Naive thymus-derived CD8-positive, alpha-beta T cell (primary cell): ENCODE data around the gene SBK3. TPM values are rescaled to one million over a fixed set of nuclear protein-coding genes. Genes with fewer than 3 reads are reported as not detected.
"Not testable (repeated sequence)": the region's sequence is repeated elsewhere in the genome, so short reads cannot be mapped to it uniquely, and the experiment has no call there.

Source experiments
- ATAC-seq, 2 donors: fragments of 150-1000 bp; cut with Tn5 transposase in 1 of 2; sonication (Bioruptor Pico), chemical (Tn5 transposase) in 1 of 2; 1 replicate in 1 of 2; 2 replicates in 1 of 2; pipeline ENCODE4 v1.10.0; 2021; ENCODE audit warnings: mild to moderate bottlenecking in 2 of 2, moderate library complexity in 2 of 2
- POLR2A ChIA-PET: fragments of 350-600 bp; sonication (Branson Sonifier 250); formaldehyde crosslinking; loops from one replicate; lab custom pipeline; 2021; ENCODE audit warnings: antibody characterized with exemption; lab: Charles Lee
- DNase-seq, 10 donors: peaks; one replicate each; pipeline versions ENCODE4 v3.0.0 to v3.0.0-alpha.2; 2020 to 2022
- H3K27ac Mint-ChIP-seq, 10 donors: one replicate each; pipeline ENCODE4 v1.8.0; 2020 to 2022; ENCODE audit warnings: mild to moderate bottlenecking in 10 of 10, mixed read lengths in 10 of 10, moderate library complexity in 4 of 10, inconsistent platforms in 1 of 10
- H3K27me3 Mint-ChIP-seq, 5 donors: one replicate each; pipeline ENCODE4 v1.8.0; 2021 to 2022; ENCODE audit warnings: mixed read lengths in 5 of 5
- H3K36me3 Mint-ChIP-seq, 3 donors: one replicate each; pipeline ENCODE4 v1.8.0; 2020 to 2022; ENCODE audit warnings: mixed read lengths in 3 of 3, mild to moderate bottlenecking in 2 of 3, inconsistent platforms in 1 of 3
- H3K4me1 Mint-ChIP-seq, 4 donors: one replicate each; pipeline ENCODE4 v1.8.0; 2021 to 2022; ENCODE audit warnings: mixed read lengths in 4 of 4
- H3K4me3 Mint-ChIP-seq, 10 donors: one replicate each; pipeline ENCODE4 v1.8.0; 2020 to 2022; ENCODE audit warnings: mild to moderate bottlenecking in 10 of 10, mixed read lengths in 10 of 10, moderate library complexity in 6 of 10, inconsistent platforms in 1 of 10
- H3K9me3 Mint-ChIP-seq, 9 donors: one replicate each; pipeline ENCODE4 v1.8.0; 2020 to 2022; ENCODE audit warnings: mixed read lengths in 9 of 9, mild to moderate bottlenecking in 3 of 9, inconsistent platforms in 1 of 9, moderate library complexity in 1 of 9
- polyA plus RNA-seq, 3 donors: library from polyadenylated mRNA; unstranded; fragments of 300-500 nt; fragmentation: Illumina TruSeq; gene quantifications; one replicate each; pipeline ENCODE4 v1.2.3, GENCODE V29; 2021
- total RNA-seq, 8 experiments: library from RNA in 2 of 8; stranded (reverse) in 2 of 8; gene quantifications; one replicate each; pipeline ENCODE4 v1.2.3 and lab custom pipeline; 2021 to 2026

Gene SBK3
- total and polyA plus RNA-seq, 5 experiments from 2014 or later, result not detected

DNA sequence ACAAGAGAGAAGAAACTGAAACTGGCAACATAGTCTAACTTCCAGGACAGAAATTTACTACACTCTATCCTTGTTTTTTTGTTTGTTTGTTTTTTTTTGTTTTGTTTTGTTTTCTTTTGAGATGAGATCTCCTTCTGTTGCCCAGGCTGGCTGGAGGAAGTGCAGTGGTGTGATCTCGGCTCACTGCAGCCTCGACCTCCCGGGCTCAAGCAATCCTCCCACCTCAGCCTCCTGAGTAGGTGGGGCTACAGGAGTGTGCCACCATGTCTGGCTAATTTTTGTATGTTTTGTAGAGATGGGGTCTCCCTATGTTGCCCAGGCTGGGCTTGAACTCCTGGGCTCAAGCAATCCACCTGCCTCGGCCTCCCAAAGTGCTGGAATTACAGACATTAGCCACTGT lies 36.9 kb upstream of the SBK3 start:
- H3K27ac Mint-ChIP-seq, result peak overlapping the region in 7 of 10 donors; percentile 24 to 92 (median 79)
- H3K4me3 Mint-ChIP-seq, result peak overlapping the region in 3 of 10 donors; percentile 89 to 92 (median 90)
- H3K4me1 Mint-ChIP-seq, result peaks cover 20 to 46% (median 45%) of the 10 kb centered on the region in 4 donors
- not testable (repeated sequence) for H3K36me3 Mint-ChIP-seq, H3K27me3 Mint-ChIP-seq, H3K9me3 Mint-ChIP-seq, ATAC-seq, DNase-seq
- POLR2A ChIA-PET, result interaction anchor here (0.7 to 2.4 kb wide), 5 partner anchors 16 to 581 kb away, joined by 3 to 24 read pairs (median 3); partner anchors contain the start of genes FIZ1, ZNF524 and ZNF865

DNA sequence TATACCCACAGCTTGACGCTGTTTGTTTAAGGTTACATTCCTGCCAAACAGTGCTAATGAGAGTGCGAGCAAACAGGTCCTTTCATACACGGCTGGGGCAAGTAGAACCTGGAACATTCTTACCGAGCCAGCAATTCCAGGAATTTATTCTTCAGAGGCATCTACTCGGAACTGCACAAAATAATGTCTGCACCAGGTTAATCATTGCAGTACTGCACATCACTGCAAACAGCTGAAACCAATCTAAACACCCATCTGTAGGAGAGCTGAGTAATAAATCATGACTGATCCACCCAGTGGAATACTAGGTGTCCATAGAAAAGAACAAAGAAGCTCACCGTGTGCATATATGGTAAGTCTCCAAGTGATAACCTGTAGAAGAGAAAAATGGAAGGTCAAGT lies 36.5 kb upstream of the SBK3 start:
- Mint-ChIP-seq H3K4me1 (peaks cover 18 to 41% (median 41%) of the 10 kb centered on the region in 4 donors), H3K27ac (peak overlapping the region; percentile 26 to 92 (median 84)), H3K27me3 (no peaks in the 10 kb centered on the region), H3K9me3 (peaks cover 0 to 6% (median 0%) of the 10 kb centered on the region in 9 donors), H3K4me3 (peak overlapping the region in 7 of 10 donors; percentile 74 to 92 (median 83)), H3K36me3 (peaks cover 3 to 13% (median 11%) of the 10 kb centered on the region in 3 donors)
- ATAC-seq (no peak), DNase-seq (no peak)
- POLR2A ChIA-PET, result interaction anchor here (0.7 to 2.4 kb wide), 6 partner anchors 15 to 580 kb away, joined by 3 to 24 read pairs (median 3); partner anchors contain the start of genes FIZ1, ZNF524 and ZNF865

DNA sequence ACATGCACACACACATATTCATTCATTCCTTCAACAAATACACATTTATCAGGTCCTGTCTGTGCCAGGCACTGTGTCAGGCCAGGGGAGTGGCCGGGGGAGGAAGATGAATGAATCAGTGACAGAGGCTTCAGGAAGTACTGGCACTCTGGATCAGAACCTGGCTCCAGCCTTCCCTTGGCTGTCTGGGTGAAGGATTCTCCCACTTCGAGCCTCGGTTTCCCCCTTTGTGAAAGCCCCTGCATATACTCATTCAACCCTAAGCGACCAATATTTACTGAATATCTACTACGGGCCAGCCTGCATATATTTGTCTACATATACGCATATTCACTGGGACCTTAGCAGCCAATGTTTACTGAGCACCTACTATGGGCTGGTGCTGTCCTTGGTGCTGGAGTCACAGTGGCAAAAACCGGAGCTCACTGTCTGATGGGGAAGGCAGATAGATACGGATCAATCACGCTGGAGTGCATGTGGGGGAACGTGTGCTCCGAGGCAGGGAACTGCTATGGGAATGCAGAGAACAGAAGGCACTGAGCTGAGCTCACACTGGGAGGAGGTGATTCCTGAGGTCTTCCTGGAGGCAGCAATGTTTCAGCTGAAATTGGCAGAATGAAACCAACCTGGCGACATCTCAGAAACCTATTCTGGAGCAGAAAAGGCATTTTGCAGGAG lies 35.9 kb upstream of the SBK3 start:
- POLR2A ChIA-PET, result interaction anchor here (0.6 to 2.4 kb wide), 10 partner anchors 15 to 378 kb away, joined by 3 to 24 read pairs (median 3); partner anchors contain the start of genes FIZ1, ZNF524, ZNF784 and ZNF865
- Mint-ChIP-seq H3K36me3 (peaks cover 3 to 16% (median 12%) of the 10 kb centered on the region in 3 donors), H3K4me3 (peak overlapping the region; percentile 74 to 92 (median 86)), H3K27ac (peak overlapping the region; percentile 73 to 92 (median 89)), H3K27me3 (no peaks in the 10 kb centered on the region), H3K9me3 (peaks cover 0 to 8% (median 0%) of the 10 kb centered on the region in 9 donors), H3K4me1 (peaks cover 18 to 36% (median 35%) of the 10 kb centered on the region in 4 donors)
- DNase-seq (peak in 2 of 10 donors; percentile 16 to 25), ATAC-seq (no peak)

DNA sequence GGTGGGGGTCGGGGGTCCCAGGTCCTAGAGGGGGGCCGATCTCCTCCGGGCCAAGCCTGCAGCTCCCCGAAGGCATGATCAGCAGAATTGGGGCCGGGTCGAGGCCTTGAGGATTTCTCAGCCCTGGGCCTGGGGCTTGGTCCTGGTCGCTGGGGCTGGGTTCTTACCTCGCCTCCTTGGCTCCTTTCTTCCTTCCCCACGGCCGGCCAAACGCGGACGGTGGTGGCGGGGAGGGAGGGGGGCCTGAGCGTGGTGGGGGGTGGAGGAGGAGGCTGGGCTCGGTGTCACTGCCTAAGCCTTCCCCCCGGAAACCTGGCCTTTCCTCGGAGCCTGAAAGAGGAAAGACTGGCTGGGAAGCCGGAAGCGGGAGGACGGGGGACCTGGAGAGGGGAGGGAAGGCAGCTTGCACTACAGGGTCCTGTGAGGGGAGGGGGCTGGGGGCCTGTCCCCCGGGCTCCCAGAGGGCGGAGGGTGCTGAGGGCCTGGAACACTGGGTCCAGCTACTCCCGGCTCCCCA lies 35.3 kb upstream of the SBK3 start, which contains the start of gene ZNF579:
Gene ZNF579, minus strand, starts transcription at position 221 of the 517 bp plus-strand sequence. CDS start 1,209 bp downstream, outside the sequence.
- POLR2A ChIA-PET, result interaction anchor here (0.6 to 2.4 kb wide), 10 partner anchors 14 to 378 kb away, joined by 3 to 24 read pairs (median 3); partner anchors contain the start of genes FIZ1, ZNF524 and ZNF784
- H3K4me3 Mint-ChIP-seq, result peak within 1 kb of the TSS; percentile 82 to 95 (median 87)
- H3K4me1 Mint-ChIP-seq, result peaks cover 18 to 31% (median 30%) of the 10 kb centered on the region in 4 donors

DNA sequence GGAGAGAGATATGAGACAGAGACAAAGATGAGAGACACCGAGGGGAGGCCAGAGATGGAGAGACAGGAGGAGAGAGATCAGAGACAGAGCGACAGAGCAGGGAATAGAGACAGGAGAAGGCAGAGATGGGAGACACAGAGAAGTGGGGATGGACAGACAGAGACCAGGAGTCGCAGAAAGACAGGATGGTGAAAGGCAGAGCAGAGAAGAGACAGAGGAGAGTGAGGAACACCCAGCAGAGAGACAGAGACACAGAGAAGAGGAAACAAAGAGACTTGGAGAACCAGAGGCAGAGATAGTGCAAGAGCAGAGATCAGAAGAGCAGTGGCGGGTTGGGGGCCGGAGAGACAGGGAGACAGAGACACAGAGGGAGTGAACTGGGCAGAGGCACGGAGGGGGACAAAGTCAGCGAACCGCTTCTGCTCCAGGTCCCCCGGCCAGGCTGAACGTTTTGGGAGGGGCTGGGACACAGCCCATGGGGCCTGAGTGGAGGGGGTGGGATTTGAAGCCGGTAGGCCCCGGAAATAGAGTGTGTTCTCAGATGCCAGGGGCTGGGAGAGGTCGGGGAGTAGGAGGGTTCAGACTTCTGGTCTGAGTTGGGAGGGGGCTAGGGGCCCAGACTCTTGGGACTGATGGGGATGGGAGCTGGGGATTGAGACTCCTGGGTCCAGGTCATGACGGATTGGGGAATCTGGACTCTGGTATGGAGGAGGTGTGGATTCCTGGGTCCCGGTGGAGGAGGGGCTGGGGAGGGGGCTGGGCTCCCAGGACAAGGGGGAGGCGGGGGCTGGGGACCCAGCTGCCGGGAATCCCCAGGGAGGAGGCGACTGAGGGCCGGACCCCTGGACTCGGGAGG lies 34.7 kb upstream of the SBK3 start:
- DNase-seq (peak in 2 of 10 donors; percentile 13 to 24), ATAC-seq (peak; percentile 53 to 54)
- Mint-ChIP-seq H3K4me3 (peak overlapping the region; percentile 82 to 95 (median 87)), H3K27me3 (no peaks in the 10 kb centered on the region), H3K4me1 (peaks cover 13 to 25% (median 23%) of the 10 kb centered on the region in 4 donors), H3K27ac (peak overlapping the region; percentile 88 to 96 (median 92)), H3K9me3 (peaks cover 0 to 8% (median 0%) of the 10 kb centered on the region in 9 donors), H3K36me3 (peaks cover 3 to 16% (median 12%) of the 10 kb centered on the region in 3 donors)
- POLR2A ChIA-PET, result interaction anchor here (0.8 to 2.4 kb wide), 7 partner anchors 13 to 57 kb away, joined by 3 to 24 read pairs (median 3); partner anchors contain the start of genes FIZ1, ZNF524 and ZNF784

More for the DNA sequence above, 35.3 kb upstream of the SBK3 start, which contains the start of gene ZNF579:
- DNase-seq (peak; percentile 45 to 85 (median 69)), ATAC-seq (peak; percentile 65 to 74)
- peaks cover 0 to 8% (median 0%) of the 10 kb centered on the region in 9 donors for H3K9me3 Mint-ChIP-seq
- no peaks in the 10 kb centered on the region for H3K27me3 Mint-ChIP-seq
- H3K36me3 Mint-ChIP-seq, result peaks cover 3 to 16% (median 12%) of the 10 kb centered on the region in 3 donors
- H3K27ac Mint-ChIP-seq, result peak within 1 kb of the TSS; percentile 88 to 96 (median 92)

DNA sequence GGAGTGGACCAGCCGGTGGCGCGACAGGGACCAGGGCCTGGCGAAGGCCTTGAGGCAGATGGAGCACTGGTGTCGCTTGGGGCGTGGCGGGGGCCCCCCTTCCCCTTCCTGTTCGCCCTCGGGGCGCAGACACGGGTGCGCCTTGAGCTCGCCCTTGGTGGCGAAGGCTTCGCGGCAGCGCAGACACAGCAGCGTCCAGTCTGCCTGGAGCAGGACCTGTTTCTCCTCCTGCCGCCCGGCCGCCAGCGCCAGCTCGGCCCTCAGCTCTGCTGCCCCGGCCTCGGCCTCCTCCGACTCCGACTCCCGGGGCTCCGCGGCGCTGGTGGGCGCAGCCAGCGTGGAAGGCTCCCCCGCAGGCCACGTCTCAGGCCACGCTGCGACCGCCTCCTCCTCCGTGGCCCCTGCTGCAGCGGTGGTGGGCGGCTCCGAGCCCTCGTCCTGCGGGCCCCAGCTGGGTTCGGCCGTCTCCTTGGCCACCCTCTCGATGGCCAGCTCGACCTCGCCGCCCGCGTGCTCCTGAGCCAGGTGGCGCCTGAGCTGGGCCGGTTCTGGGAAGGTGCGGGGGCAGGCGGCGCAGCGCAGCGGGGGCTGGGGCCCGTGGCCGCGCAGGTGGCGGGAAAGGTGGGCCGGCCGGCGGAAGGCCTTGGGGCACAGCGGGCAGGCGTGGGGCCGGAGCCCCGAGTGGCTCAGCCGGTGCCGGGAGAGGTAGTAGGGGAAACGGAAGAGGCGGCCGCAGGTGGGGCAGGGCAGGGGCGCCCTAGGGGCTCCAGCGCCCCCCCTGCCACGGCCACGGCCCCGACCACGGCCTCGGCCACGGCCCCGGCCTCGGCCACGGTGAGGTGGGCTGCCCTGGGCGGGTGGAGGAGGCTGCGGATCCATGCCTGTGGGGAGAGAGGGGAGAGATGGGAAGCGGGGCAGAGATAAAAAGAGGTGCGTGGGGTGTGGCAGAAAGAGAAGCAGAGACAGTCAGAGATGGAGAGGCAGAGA lies 33.7 kb upstream of the SBK3 start:
- Mint-ChIP-seq H3K4me1 (peaks cover 13 to 23% (median 21%) of the 10 kb centered on the region in 4 donors), H3K27ac (peak overlapping the region in 8 of 10 donors; percentile 88 to 96 (median 90)), H3K36me3 (peaks cover 3 to 16% (median 12%) of the 10 kb centered on the region in 3 donors), H3K27me3 (no peaks in the 10 kb centered on the region), H3K4me3 (peak overlapping the region; percentile 82 to 95 (median 87)), H3K9me3 (peaks cover 0 to 8% (median 0%) of the 10 kb centered on the region in 9 donors)
- no peak for ATAC-seq
- peak in 1 of 10 donors; percentile 19 for DNase-seq
- POLR2A ChIA-PET, result interaction anchor here (0.9 kb wide), 1 partner anchor 20 kb away, joined by 3 read pairs; the partner anchor contains the start of gene FIZ1

DNA sequence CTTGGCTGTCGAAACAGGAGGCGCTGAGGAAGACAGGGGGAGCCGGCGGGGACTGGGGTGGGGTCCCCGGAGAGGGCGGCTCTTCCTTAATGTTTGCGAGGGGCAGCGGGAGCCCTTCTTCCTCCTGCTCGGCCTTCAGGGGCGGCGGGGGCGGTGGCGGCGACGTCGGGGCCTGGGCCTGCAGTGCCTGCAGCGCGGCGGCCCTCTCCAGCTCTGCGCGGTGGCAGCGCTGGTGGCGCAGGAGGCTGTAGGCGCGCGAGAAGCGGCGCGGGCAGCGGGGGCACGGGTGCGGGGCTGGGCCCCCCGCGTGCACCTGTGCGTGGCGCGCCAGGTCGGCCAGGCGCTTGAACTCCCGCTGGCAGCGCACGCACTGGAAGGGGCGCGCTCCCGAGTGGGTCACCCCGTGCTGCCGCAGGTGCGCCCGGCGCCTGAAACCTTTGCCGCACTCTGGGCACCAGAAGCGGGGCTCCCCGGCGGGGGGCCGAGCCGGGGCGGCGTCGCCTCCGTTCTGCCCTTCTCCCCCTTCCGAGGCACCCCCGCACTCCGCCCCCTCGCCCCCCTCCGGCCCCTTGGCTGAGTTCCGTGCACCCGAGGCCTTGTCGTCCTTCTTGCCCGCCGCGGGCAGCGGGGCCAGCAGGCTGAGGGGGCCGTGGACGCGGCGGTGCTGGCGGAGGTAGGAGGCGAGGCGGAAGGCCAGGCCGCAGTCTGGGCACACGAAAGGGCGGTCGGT lies 32.9 kb upstream of the SBK3 start:
- no peak for DNase-seq
- Mint-ChIP-seq H3K9me3 (peaks cover 0 to 9% (median 0%) of the 10 kb centered on the region in 9 donors), H3K4me3 (no peak overlapping the region), H3K27ac (no peak overlapping the region), H3K4me1 (peaks cover 13 to 23% (median 21%) of the 10 kb centered on the region in 4 donors), H3K27me3 (no peaks in the 10 kb centered on the region), H3K36me3 (peaks cover 3 to 16% (median 12%) of the 10 kb centered on the region in 3 donors)
- ATAC-seq, result no peak
- POLR2A ChIA-PET, result interaction anchor here (0.9 kb wide), 1 partner anchor 21 kb away, joined by 3 read pairs; the partner anchor contains the start of gene FIZ1

DNA sequence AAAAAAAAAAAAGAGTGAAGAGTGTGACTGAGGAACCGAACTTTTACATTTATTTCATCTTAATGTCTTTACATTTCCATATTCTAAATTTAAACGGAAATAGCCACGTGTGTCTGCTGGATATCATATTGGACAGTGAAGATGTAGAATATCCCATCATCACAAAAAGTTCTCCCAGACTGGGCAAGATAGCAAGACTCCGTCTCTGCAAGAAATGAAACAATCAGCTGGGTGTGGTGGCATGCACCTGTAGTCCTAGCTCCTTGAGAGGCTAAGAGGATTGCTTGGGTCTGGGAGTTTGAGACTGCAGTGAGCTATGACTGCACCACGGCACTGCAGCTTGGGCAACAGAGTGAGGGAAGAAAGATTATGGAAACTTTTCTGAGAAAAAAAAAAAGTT lies 31.4 kb upstream of the SBK3 start:
- peaks cover 0 to 9% (median 0%) of the 10 kb centered on the region in 9 donors for H3K9me3 Mint-ChIP-seq
- ATAC-seq (no peak), DNase-seq (no peak)
- no peaks in the 10 kb centered on the region for H3K27me3 Mint-ChIP-seq
- H3K36me3 Mint-ChIP-seq, result peaks cover 3 to 16% (median 12%) of the 10 kb centered on the region in 3 donors
- peak overlapping the region in 2 of 10 donors; percentile 33 to 50 for H3K27ac Mint-ChIP-seq
- peak overlapping the region in 6 of 10 donors; percentile 3 to 71 (median 62) for H3K4me3 Mint-ChIP-seq
- H3K4me1 Mint-ChIP-seq, result peaks cover 10 to 18% (median 17%) of the 10 kb centered on the region in 4 donors
- POLR2A ChIA-PET, result interaction anchor here (0.6 to 0.8 kb wide), 3 partner anchors 7 to 66 kb away, joined by 3 to 5 read pairs (median 3); no protein-coding TSS in a partner anchor

DNA sequence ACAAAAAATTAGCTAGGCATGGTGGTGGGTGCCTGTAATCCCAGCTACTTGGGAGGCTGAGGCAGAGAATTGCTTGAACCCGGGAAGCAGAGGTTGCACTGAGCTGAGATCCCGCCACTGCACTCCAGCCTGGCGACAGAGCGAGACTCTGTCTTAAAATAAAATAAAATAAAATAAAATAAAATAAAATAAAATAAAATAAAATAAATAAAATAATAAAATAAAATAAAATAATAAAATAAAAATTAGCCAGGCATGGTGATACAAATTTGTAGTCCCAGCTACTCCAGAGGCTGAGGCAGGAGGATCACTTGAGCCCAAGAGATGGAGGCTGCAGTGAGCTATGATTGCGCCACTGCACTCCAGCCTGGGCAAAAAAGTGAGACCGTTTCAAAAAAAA lies 28.6 kb upstream of the SBK3 start:
- POLR2A ChIA-PET, result interaction anchor here (0.7 to 1.8 kb wide), 4 partner anchors 12 to 304 kb away, joined by 3 to 4 read pairs (median 3); no protein-coding TSS in a partner anchor
- not testable (repeated sequence) for H3K4me3 Mint-ChIP-seq, H3K27ac Mint-ChIP-seq

DNA sequence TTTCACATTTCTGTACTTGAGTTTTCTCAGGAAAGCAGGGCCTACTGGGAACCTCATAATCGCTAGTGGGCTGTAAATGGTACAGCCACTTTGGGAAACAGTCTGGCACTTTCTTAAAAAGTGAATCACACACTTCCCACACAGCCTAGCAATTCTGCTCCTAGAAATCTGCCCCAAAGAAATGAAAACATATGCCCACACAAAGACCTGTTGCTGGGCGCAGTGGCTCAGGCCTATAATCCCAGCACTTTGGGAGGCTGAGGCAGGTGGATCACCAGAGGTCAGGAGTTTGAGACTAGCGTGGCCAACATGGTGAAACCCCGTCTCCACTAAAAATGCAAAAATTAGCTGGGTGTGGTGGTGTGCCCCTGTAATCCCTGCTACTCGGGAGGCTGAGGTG lies 24.1 kb upstream of the SBK3 start:
- H3K4me1 Mint-ChIP-seq, H3K4me3 Mint-ChIP-seq, DNase-seq, H3K9me3 Mint-ChIP-seq, ATAC-seq, H3K27ac Mint-ChIP-seq, H3K36me3 Mint-ChIP-seq: not testable (repeated sequence)
- POLR2A ChIA-PET, result interaction anchor here (0.7 kb wide), 1 partner anchor 7 kb away, joined by 5 read pairs; no protein-coding TSS in a partner anchor
- peaks cover 5 to 13% (median 6%) of the 10 kb centered on the region in 5 donors for H3K27me3 Mint-ChIP-seq

More for the DNA sequence above, 28.6 kb upstream of the SBK3 start:
- H3K36me3 Mint-ChIP-seq, result peaks cover 3 to 10% (median 9%) of the 10 kb centered on the region in 3 donors
- not testable (repeated sequence) for H3K9me3 Mint-ChIP-seq, ATAC-seq, H3K27me3 Mint-ChIP-seq, DNase-seq, H3K4me1 Mint-ChIP-seq
